Measurements from ENCODE around the gene SCUBE3.

The SCUBE3 gene

DNA sequence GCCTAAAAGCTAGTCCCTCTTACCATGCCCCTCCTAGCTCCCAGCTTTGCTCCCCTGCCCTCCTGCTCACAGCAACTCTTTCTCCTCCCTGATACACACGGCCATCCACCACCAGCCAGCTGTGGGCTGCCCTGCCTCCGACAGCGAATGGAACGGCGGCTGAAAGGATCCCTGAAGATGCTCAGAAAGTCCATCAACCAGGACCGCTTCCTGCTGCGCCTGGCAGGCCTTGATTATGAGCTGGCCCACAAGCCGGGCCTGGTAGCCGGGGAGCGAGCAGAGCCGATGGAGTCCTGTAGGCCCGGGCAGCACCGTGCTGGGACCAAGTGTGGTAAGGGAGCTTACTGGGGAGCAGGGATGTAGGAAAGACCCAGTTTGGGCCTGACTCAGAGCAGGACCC is 29.1 kb downstream of the SCUBE3 start:
- DNase-seq, result no peak

GRCh38 chr6:35243386-35243958 is 29.7 kb downstream of the SCUBE3 start:
- DNase-seq, result no peak

GRCh38 chr6:35244551-35244950 is 30.8 kb downstream of the SCUBE3 start:
- no peak for DNase-seq

GRCh38 chr6:35247642-35248231 is 34.0 kb downstream of the SCUBE3 start:
- no peak for DNase-seq

DNA sequence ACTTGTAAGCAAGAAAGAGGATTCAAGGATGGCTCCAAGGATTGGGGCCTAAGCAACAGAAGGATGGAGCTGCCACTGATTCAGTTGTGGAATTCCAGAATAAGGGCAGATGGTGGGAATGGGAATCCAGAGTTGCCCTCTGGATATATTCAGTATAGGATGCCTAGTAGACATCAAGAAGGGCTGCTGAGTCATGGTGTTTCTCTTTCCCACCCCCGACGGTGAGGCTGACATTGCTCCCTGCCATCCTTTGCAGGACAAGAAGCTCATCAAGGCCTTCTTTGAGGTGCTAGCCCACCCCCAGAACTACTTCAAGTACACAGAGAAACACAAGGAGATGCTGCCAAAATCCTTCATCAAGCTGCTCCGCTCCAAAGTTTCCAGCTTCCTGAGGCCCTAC is 34.5 kb downstream of the SCUBE3 start:
- DNase-seq, result no peak

DNA sequence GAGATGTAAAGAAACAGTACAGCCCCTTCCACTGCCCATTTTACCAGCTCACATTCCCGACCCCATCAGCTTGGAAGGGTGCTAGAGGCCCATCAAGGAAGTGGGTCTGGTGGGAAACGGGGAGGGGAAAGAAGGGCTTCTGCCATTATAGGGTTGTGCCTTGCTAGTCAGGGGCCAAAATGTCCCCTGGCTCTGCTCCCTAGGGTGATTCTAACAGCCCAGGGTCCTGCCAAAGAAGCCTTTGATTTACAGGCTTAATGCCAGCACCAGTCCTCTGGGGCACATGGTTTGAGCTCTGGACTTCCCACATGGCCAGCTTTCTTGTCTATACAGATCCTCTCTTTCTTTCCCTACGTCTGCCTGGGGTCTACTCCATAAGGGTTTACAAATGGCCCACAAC is 35.2 kb downstream of the SCUBE3 start:
- DNase-seq, result no peak

- DNase-seq, result no peak
These were observed 38.2 kb downstream of the SCUBE3 start for GRCh38 chr6:35251949-35252348.

DNA sequence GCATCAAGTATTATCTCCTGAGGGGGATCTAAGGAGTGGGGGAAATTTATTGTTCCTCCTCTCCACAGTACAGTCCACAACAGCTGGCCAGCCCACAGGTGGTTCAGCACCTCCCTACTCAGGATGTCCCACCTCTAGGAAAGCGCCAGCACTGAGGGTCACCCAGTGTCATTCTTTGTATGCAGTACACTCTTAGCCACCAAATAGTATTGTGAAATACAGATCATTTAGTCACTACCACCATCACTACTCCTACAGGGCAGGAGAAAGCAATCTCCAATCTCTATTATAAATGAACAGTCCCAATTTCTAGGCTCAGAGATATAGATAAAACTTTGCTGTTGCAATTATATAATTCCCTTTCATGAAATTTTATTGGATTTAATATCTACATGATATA is 39.5 kb downstream of the SCUBE3 start:
- DNase-seq, result no peak

DNA sequence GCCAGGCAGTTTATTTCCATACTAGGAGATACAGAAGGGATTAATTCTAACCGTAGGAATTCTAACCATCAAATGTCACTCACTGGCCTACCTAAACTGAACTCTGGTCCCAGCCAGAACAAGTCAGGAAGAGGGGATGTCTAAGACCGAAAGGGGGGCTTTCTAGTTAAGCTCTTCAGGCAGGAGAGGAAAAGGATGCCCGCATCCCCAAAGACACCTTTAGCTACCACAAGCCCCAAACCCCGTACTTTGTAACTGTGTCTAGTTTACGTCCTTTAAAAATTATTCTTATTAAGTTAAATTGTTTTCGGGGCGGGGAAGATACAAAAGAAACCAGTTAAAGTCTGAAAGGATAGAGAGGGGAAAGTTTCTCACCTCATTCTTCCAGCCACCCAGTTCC is 44.6 kb downstream of the SCUBE3 start:
- no peak for DNase-seq

DNA sequence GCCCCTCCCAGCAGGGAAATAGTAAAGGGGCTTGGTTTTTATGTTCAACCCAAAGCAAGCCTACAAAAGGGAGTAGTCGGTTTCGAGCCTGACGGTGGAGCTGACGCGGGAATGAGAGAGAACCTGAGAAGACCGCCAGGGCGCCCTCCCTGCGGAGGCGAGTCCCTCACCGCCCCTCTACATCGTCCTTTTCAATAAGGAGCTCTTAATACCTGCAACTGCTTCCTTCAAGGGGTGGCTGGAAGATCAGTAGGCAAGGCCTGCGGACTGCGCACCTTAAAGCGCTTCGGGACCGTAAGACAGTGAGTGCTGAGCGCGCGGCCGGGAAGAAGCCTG is 45.1 kb downstream of the SCUBE3 start:
- no peak for DNase-seq

- peak; percentile 98 for DNase-seq
These were observed 45.6 kb downstream of the SCUBE3 start, which contains the start of gene ZNF76 for GRCh38 chr6:35259194-35259947. Gene ZNF76 (plus strand): TSS chr6:35259735. CDS start chr6:35281152, 21,417 bp downstream.

GRCh38 chr6:35259948-35260590 is 46.3 kb downstream of the SCUBE3 start:
- peak; percentile 43 for DNase-seq

DNA sequence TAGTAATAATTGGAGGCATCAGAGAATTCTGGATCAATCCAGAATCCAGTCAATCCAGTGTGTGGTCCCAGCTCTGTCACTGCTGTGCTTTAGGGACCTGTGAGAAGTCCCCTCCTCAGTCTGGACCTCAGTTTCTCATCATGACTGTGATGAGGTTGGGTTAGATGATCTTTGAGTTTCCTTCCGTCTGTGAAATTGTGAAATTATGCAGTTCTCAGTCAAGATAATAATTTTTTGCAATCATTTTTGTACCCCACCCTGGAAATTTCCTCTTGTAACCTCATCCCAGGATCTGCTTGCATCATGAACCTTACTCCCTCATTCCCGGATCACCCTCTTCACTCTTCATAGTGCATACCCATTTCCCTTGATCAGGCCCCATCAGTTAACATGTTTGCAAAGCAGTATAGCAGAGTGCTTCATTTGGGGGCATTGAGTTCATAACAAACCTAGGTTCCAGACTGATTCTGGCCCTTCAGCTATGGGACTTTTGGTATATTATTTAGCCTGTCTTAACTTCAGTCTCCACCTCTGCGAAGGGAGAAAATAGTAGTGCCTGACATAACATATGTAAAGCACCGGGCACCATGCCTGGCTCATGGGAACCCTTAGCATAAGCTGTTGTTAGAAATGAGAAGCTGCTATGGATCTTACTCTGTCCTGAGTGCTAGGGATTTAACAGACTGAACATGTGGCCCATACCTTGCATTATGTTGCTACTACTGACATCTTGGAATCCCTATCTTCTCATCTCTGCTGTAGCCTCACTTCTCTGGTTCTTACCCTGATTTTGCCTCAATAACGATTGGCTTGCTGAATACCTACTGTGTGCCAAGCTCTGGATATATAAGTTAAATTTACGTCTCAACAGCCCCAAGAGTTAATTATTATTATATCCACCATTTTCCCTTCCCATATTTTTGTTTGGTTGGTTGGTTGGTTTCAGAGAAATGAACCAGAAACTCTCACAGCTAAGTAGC is 47.1 kb downstream of the SCUBE3 start:
- DNase-seq, result no peak

GRCh38 chr6:35262596-35262995 is 48.8 kb downstream of the SCUBE3 start:
- no peak for DNase-seq

- DNase-seq, result no peak
These were observed 51.0 kb downstream of the SCUBE3 start for GRCh38 chr6:35264550-35265274.

DNA sequence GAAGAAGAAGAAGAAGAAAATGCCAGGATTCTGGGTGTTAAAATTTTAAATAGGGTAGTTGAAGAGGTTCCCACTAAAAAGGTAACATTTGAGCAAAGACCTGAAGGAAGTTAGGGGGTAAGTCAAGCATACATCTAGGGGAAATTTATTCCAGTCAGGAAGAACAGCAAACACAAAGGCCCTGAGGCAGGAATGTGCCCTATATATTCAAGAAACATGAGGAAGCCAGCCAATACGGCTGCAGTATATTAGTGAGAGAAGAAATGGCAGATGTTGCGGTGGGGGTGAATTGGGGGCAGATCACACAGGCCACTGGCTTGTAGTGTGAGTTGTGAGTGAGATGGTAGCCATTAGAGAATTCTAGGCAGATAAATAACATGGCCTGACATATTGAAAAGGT is 51.8 kb downstream of the SCUBE3 start:
- no peak for DNase-seq

- DNase-seq, result no peak
These were observed 53.7 kb downstream of the SCUBE3 start for GRCh38 chr6:35267446-35267845.

- DNase-seq, result no peak
These were observed 54.1 kb downstream of the SCUBE3 start for GRCh38 chr6:35267897-35268296.

DNA sequence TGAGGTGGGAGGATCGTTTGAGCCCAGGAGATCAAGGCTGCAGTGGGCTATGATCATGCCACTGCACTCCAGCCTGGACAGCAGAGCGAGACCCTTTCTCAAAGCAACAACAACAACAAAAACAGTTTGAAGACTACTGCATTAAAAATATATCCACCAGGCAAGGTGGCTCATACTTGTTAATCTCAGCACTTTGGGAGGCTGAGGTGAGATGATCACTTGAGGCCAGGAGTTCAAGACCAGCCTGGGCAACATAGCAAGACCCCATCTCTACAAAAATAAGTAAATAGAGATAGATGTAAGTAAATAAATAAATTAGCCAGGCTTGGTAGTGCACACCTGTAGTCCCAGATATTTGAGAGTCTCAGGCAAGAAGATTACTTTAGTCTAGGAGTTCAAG is 58.2 kb downstream of the SCUBE3 start:
- no peak for DNase-seq

DNA sequence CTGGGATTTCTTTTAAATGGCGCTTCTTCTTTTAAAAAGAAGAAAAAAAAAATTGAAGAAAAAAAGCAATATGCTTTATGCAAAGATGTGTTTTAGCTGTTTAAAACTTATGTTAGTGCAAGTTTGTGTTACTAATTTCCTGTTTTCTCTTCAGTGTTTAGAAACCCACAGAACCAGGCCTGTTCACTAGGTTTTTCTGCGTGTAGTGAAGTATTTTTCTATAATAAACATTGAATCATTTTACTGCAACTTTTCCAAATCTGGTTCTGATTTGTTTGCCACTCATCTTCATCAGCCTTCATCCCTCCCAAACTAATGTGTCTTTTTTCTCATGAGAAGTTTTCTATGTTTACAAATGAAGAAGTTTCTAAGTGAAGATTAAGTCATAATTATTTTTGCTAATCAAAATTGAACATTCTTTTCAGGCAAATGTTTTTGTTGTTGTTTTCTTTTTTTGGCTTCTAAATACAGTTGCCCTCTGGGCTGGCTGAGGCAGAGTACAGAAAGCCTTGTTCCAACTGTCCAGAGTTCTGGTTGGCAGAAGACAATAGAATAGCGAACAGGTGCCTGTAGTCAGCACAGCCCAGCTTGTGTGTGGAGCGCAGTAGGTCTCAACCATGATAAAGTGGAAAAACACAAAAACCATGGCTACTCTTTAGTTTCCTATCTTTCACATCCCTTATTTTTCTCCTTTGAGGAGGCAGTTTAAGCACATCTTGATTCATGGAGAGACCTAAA is 60.2 kb downstream of the SCUBE3 start:
- DNase-seq, result no peak

GRCh38 chr6:35275744-35276260 is 62.0 kb downstream of the SCUBE3 start:
- no peak for DNase-seq

Measured in NCI-H345 (cell line).